SK-N-SH (cell line): ENCODE measurements around the gene RNF112. TPM values are rescaled to one million over a fixed set of nuclear protein-coding genes. Genes with fewer than 3 reads are reported as not detected.

Experiments
- CTCF ChIA-PET: fragments of 300-600, 350-600 bp; formaldehyde crosslinking; extraction: SDS; loops from one replicate; lab custom pipeline; 2021; lab: Yijun Ruan, JAX
- POLR2A ChIA-PET: fragments of 350-600 bp; sonication (Branson Sonifier 250); formaldehyde crosslinking; extraction: SDS; loops from one replicate; lab custom pipeline; 2020; ENCODE audit warnings: antibody characterized with exemption, inconsistent platforms; lab: Yijun Ruan, JAX
- DNase-seq: peaks from one replicate; pipeline ENCODE4 v3.0.0; 2012
- H2AFZ ChIP-seq: fragments of 200-600 bp; sonication (generic); 2 replicates; pipeline ENCODE4 v1.8.1; 2016; ENCODE audit warnings: antibody characterized with exemption, mild to moderate bottlenecking, low read depth
- H3F3A ChIP-seq: fragments of 200-600 bp; sonication (generic); replicated peaks from 2 replicates; pipeline ENCODE3; 2016; ENCODE audit warnings: antibody characterized with exemption, mild to moderate bottlenecking; ENCODE audit not compliant: insufficient read depth
- H3K27ac ChIP-seq, 2 experiments: fragments of 200-500 bp in 1 of 2; fragments of 200-600 bp in 1 of 2; sonication (Bioruptor generic) in 1 of 2; sonication (generic), shearing (Covaris generic) in 1 of 2; 2 replicates each; pipeline versions ENCODE4 v1.5.1 to v1.6.1; 2014 to 2016; ENCODE audit warnings: low read depth in 2 of 2, inconsistent platforms in 1 of 2, low read length in 1 of 2, mild to moderate bottlenecking in 1 of 2, mixed read lengths in 1 of 2
- H3K27me3 ChIP-seq: fragments of 200-600 bp; sonication (generic), shearing (Covaris generic); 2 replicates; pipeline ENCODE4 v1.6.1; 2016; ENCODE audit warnings: mixed run types; ENCODE audit not compliant: insufficient read depth
- H3K36me3 ChIP-seq, 2 experiments: fragments of 200-500 bp in 1 of 2; fragments of 200-600 bp in 1 of 2; sonication (Bioruptor generic) in 1 of 2; sonication (generic) in 1 of 2; replicated peaks in 1 of 2; 2 replicates each; pipeline versions ENCODE3 to v1.5.1; 2014 to 2016; ENCODE audit warnings: low read length in 1 of 2, mild to moderate bottlenecking in 1 of 2; ENCODE audit not compliant: insufficient read depth in 2 of 2, control insufficient read depth in 1 of 2
- H3K4me1 ChIP-seq, 2 experiments: fragments of 200-500 bp in 1 of 2; fragments of 200-600 bp in 1 of 2; sonication (Bioruptor generic) in 1 of 2; sonication (generic), shearing (Covaris generic) in 1 of 2; 2 replicates each; pipeline versions ENCODE4 v1.5.1 to v1.6.1; 2014 to 2016; ENCODE audit warnings: low read depth in 1 of 2, low read length in 1 of 2, mixed run types in 1 of 2; ENCODE audit not compliant: insufficient read depth in 2 of 2, control insufficient read depth in 1 of 2
- H3K4me2 ChIP-seq: fragments of 200-600 bp; sonication (generic), shearing (Covaris generic); 2 replicates; pipeline ENCODE4 v1.6.1; 2017; ENCODE audit warnings: mixed run types
- H3K4me3 ChIP-seq, 2 experiments: fragments of 200-500 bp in 1 of 2; fragments of 200-600 bp in 1 of 2; sonication (Bioruptor generic) in 1 of 2; sonication (generic), shearing (Covaris generic) in 1 of 2; 2 replicates each; pipeline versions ENCODE4 v1.5.1 to v1.8.1; 2014 to 2016; ENCODE audit warnings: low read depth in 2 of 2, inconsistent platforms in 1 of 2, low read length in 1 of 2, mild to moderate bottlenecking in 1 of 2, mixed read lengths in 1 of 2, moderate library complexity in 1 of 2
- H3K79me2 ChIP-seq: fragments of 200-600 bp; sonication (generic); 2 replicates; pipeline ENCODE4 v1.8.1; 2017; ENCODE audit warnings: mild to moderate bottlenecking; ENCODE audit not compliant: insufficient read depth
- H3K9ac ChIP-seq: fragments of 200-600 bp; sonication (generic); 2 replicates; pipeline ENCODE4 v1.6.1; 2017; ENCODE audit warnings: mixed run types
- H3K9me2 ChIP-seq: fragments of 200-600 bp; sonication (generic); 2 replicates; pipeline ENCODE4 v1.6.1; 2017; ENCODE audit warnings: mixed run types
- H3K9me3 ChIP-seq: fragments of 200-600 bp; sonication (generic); 2 replicates; pipeline ENCODE4 v1.6.1; 2017; ENCODE audit warnings: mixed run types, mild to moderate bottlenecking, moderate library complexity
- H4K20me1 ChIP-seq: fragments of 200-600 bp; sonication (generic); 2 replicates; pipeline ENCODE4 v1.6.1; 2017; ENCODE audit warnings: mild to moderate bottlenecking, mixed run types; ENCODE audit not compliant: insufficient read depth
- CTCF ChIP-seq: fragments of 200-600 bp; sonication (generic); IDR thresholded peaks from 2 replicates; pipeline ENCODE4 v1.6.1; 2017; ENCODE audit warnings: antibody characterized with exemption, mild to moderate bottlenecking, moderate library complexity
- ELF1 ChIP-seq: IDR thresholded peaks from 2 replicates; pipeline ENCODE4 v1.4.0; 2012
- IRF3 ChIP-seq: fragments of 150-350 bp; IDR thresholded peaks from 2 replicates; pipeline ENCODE4 v1.6.1; 2016; ENCODE audit warnings: mild to moderate bottlenecking, low read depth, low read length
- JUND ChIP-seq: IDR thresholded peaks from 2 replicates; pipeline ENCODE4 v1.4.0; 2012
- MXI1 ChIP-seq: IDR thresholded peaks from 2 replicates; pipeline ENCODE4 v1.6.1; 2012; ENCODE audit warnings: mild to moderate bottlenecking, low read depth, low read length, improper control_type of control experiment
- NFIC ChIP-seq: IDR thresholded peaks from 2 replicates; pipeline ENCODE4 v1.4.0; 2012; ENCODE audit warnings: borderline replicate concordance
- NRF1 ChIP-seq: IDR thresholded peaks from 2 replicates; pipeline ENCODE4 v1.6.1; 2012; ENCODE audit warnings: low read depth, mild to moderate bottlenecking, low read length
- PBX3 ChIP-seq: IDR thresholded peaks from 2 replicates; pipeline ENCODE4; 2012
- RCOR1 ChIP-seq: fragments of 150-350 bp; IDR thresholded peaks from 2 replicates; pipeline ENCODE4 v1.6.1; 2017; ENCODE audit warnings: antibody characterized with exemption, low read length
- RFX5 ChIP-seq: IDR thresholded peaks from 2 replicates; pipeline ENCODE4 v1.6.1; 2012; ENCODE audit warnings: mild to moderate bottlenecking, improper control_type of control experiment, low read length
- SMC3 ChIP-seq: IDR thresholded peaks from 2 replicates; pipeline ENCODE4 v1.6.1; 2012; ENCODE audit warnings: low read depth, low read length, improper control_type of control experiment
- TEAD4 ChIP-seq: IDR thresholded peaks from 2 replicates; pipeline ENCODE4 v1.4.0; 2012; ENCODE audit warnings: mild to moderate bottlenecking, borderline replicate concordance; ENCODE audit not compliant: insufficient read depth
- USF2 ChIP-seq: fragments of 150-350 bp; IDR thresholded peaks from 2 replicates; pipeline ENCODE4 v1.6.1; 2017; ENCODE audit warnings: antibody characterized with exemption, low read length, low read depth, borderline replicate concordance
- YY1 ChIP-seq: IDR thresholded peaks from 2 replicates; pipeline ENCODE4 v1.4.0; 2012; ENCODE audit warnings: low read depth, mild to moderate bottlenecking
- ZBTB33 ChIP-seq: IDR thresholded peaks from 2 replicates; pipeline ENCODE4 v1.4.0; 2012; ENCODE audit warnings: low read depth, borderline replicate concordance
- whole genome bisulfite sequencing: methylation state at CpG from one replicate; pipeline ENCODE4 v1.1.6; 2017; ENCODE audit warnings: low lambda C conversion rate; 5-methylcytosine and 5-hydroxymethylcytosine counted together
- polyA plus RNA-seq, 3 experiments: library from polyadenylated mRNA; depleted of rRNA; stranded (reverse); fragments of >200 nt; gene quantifications; 2 replicates each; pipeline ENCODE4 v1.2.3, GENCODE V29; 2012
- TF ChIP-seq, protein P1 (sequence below): IDR thresholded peaks from 2 replicates; pipeline ENCODE4 v1.4.0; 2012; ENCODE audit warnings: low read depth

The RNF112 gene
- polyA plus RNA-seq, 1 of the 3 experiments (the other 2 are of a cell fraction): 22.6 TPM

GRCh38 chr17:19411631-19412030 is 599 bp downstream of the RNF112 start:
- no peaks in the 10 kb centered on the region for H3K9me2 ChIP-seq
- peak overlapping the region; percentile 59; the same call in 1 of the 2 replicates for H3K9ac ChIP-seq
- no peaks in the 10 kb centered on the region for H3K9me3 ChIP-seq
- CTCF ChIA-PET: interaction anchor here (1.0 to 7.4 kb wide), 7 partner anchors 12 to 355 kb away, joined by 3 to 79 read pairs (median 5); partner anchors contain the start of gene B9D1
- no peaks in the 10 kb centered on the region for H4K20me1 ChIP-seq
- H3K79me2 ChIP-seq: peaks cover 4% of the 10 kb centered on the region; the same call in 1 of the 2 replicates
- DNase-seq: peak; percentile 73
- WGBS: 23% methylated on average over 4 of the region's 9 CpGs
- peak overlapping the region; percentile 90 for H3K4me2 ChIP-seq
- H2AFZ ChIP-seq: peak overlapping the region; percentile 84; the same call in 1 of the 2 replicates
- TF ChIP-seq ZBTB33 (no peak), ELF1 (no peak), YY1 (0 out of 2 replicates have a peak, but pooled peaks have one; percentile 23)
- H3K4me3 ChIP-seq: peak overlapping the region; percentile 50 to 78
- peaks cover 0 to 12% of the 10 kb centered on the region in 2 experiments for H3K36me3 ChIP-seq
- H3K4me1 ChIP-seq: peaks cover 17 to 40% of the 10 kb centered on the region in 2 experiments; a peak in 3 of 4 replicates
- peaks cover 7% of the 10 kb centered on the region for H3F3A ChIP-seq
- H3K27me3 ChIP-seq: no peaks in the 10 kb centered on the region
- peak overlapping the region in 1 of 2 experiments; percentile 86; a peak in 2 of 4 replicates for H3K27ac ChIP-seq
- POLR2A ChIA-PET: interaction anchor here (0.6 to 3.2 kb wide), 6 partner anchors 21 to 47 kb away, joined by 3 to 22 read pairs (median 6); partner anchors contain the start of gene MAPK7

DNA sequence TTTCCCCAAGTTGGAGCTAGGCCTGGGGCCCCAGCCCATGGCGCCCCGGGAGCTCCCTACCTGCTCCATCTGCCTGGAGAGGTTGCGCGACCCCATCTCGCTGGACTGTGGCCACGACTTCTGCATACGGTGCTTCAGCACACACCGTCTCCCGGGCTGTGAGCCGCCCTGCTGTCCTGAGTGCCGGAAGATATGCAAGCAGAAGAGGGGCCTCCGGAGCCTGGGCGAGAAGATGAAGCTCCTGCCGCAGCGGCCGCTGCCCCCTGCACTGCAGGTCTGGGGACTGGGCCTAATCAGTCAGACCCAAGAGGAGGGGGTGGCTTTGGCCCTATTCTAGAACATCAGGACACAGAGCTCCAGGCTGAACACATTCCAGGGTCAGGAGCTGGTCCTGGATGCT is 1.5 kb downstream of the RNF112 start:
- ChIA-PET CTCF (interaction anchor here (1.2 to 7.4 kb wide), 4 partner anchors 19 to 49 kb away, joined by 3 to 79 read pairs (median 14); partner anchors contain the start of gene B9D1), POLR2A (interaction anchor here (3.0 to 3.2 kb wide), 2 partner anchors 28 to 35 kb away, joined by 13 to 22 read pairs; partner anchors contain the start of gene MAPK7)
- DNase-seq: no peak
- TF ChIP-seq ZBTB33: no peak
- TF ChIP-seq SMC3: no peak
- no peak for TF ChIP-seq CTCF
- no peak for TF ChIP-seq YY1
- TF ChIP-seq TEAD4: no peak
- no peak for TF ChIP-seq RCOR1
- TF ChIP-seq NRF1: no peak
- no peak for TF ChIP-seq JUND
- TF ChIP-seq IRF3: no peak
- no peak for TF ChIP-seq RFX5
- TF ChIP-seq USF2: no peak
- no peak for TF ChIP-seq PBX3
- no peak for TF ChIP-seq MXI1
- TF ChIP-seq, protein P1, sequence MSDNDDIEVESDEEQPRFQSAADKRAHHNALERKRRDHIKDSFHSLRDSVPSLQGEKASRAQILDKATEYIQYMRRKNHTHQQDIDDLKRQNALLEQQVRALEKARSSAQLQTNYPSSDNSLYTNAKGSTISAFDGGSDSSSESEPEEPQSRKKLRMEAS: no peak
- no peak for TF ChIP-seq NFIC

More for the DNA sequence above, 1.5 kb downstream of the RNF112 start:
- H3K9me3 ChIP-seq: no peaks in the 10 kb centered on the region
- no peak overlapping the region for H2AFZ ChIP-seq
- no peaks in the 10 kb centered on the region for H4K20me1 ChIP-seq
- no peak overlapping the region for H3K9ac ChIP-seq
- H3K27me3 ChIP-seq: no peaks in the 10 kb centered on the region
- no peak overlapping the region for H3K4me3 ChIP-seq
- peaks cover 13% of the 10 kb centered on the region for H3F3A ChIP-seq
- H3K4me2 ChIP-seq: peak overlapping the region; percentile 90
- WGBS: 92% methylated on average over 6 of the region's 16 CpGs
- H3K79me2 ChIP-seq: peaks cover 4% of the 10 kb centered on the region; the same call in 1 of the 2 replicates
- peak overlapping the region in 1 of 2 experiments; percentile 86; a peak in 1 of 4 replicates for H3K27ac ChIP-seq
- no peaks in the 10 kb centered on the region for H3K9me2 ChIP-seq
- peaks cover 0 to 12% of the 10 kb centered on the region in 2 experiments for H3K36me3 ChIP-seq
- H3K4me1 ChIP-seq: peaks cover 18 to 40% of the 10 kb centered on the region in 2 experiments; a peak in 3 of 4 replicates
